ENCODE data around the gene PCP4L1. TPM values are rescaled to one million over a fixed set of nuclear protein-coding genes. Genes with fewer than 3 reads are reported as not detected.

Gene PCP4L1
- total RNA-seq, 1 donor from 2014 or later: 0.60 TPM

Small RNA genes lying within 50 kb of the gene (microRNA-seq; reads per million reads assigned to microRNA genes)
- not detected for gene MIR5187

Other genes with a start within 250 kb of the PCP4L1 start
- 9.8 TPM for gene F11R, start 237.6 kb upstream of the PCP4L1 start, total RNA-seq
- 10.5 TPM for gene TSTD1, start 219.8 kb upstream of the PCP4L1 start, total RNA-seq
- 33.7 TPM for gene USF1, start 212.8 kb upstream of the PCP4L1 start, total RNA-seq
- gene ARHGAP30, start 188.9 kb upstream of the PCP4L1 start, total RNA-seq: 3.7 TPM
- not detected for gene NECTIN4, start 169.2 kb upstream of the PCP4L1 start, total RNA-seq
- 6.5 TPM for gene KLHDC9, start 160.4 kb upstream of the PCP4L1 start, total RNA-seq
- gene PFDN2, start 140.7 kb upstream of the PCP4L1 start, total RNA-seq: 62.8 TPM
- 36.5 TPM for gene NIT1, start 140.6 kb upstream of the PCP4L1 start, total RNA-seq
- gene DEDD, start 126.1 kb upstream of the PCP4L1 start, total RNA-seq: 29.2 TPM
- gene UFC1, start 104.8 kb upstream of the PCP4L1 start, total RNA-seq: 82.8 TPM
- 19.5 TPM for gene USP21, start 99.2 kb upstream of the PCP4L1 start, total RNA-seq
- 13.5 TPM for gene PPOX, start 92.3 kb upstream of the PCP4L1 start, total RNA-seq
- gene B4GALT3, start 81.2 kb upstream of the PCP4L1 start, total RNA-seq: 20.9 TPM
- gene ADAMTS4, start 59.7 kb upstream of the PCP4L1 start, total RNA-seq: 13.0 TPM
- 334 TPM for gene NDUFS2, start 56.4 kb upstream of the PCP4L1 start, total RNA-seq
- gene FCER1G, start 43.5 kb upstream of the PCP4L1 start, total RNA-seq: 38.3 TPM
- not detected for gene APOA2, start 35.1 kb upstream of the PCP4L1 start, total RNA-seq
- 39.1 TPM for gene TOMM40L, start 32.7 kb upstream of the PCP4L1 start, total RNA-seq
- not detected for gene NR1I3, start 20.5 kb upstream of the PCP4L1 start, total RNA-seq
- gene MPZ, start 51.2 kb downstream of the PCP4L1 start, total RNA-seq: 4.4 TPM
- gene SDHC, start 55.6 kb downstream of the PCP4L1 start, total RNA-seq: 407 TPM
- gene CFAP126, start 109.1 kb downstream of the PCP4L1 start, total RNA-seq: not detected
- gene FCGR2A, start 246.7 kb downstream of the PCP4L1 start, total RNA-seq: 22.1 TPM

Measured in Right ventricle myocardium inferior (tissue), 1 donor.